Dedifferentiated amniotic fluid mesenchymal stem cell (primary cell): ENCODE measurements around the gene MUSK.

Experiments used
- DNase-seq: peaks from one replicate; pipeline ENCODE4 v3.0.0-alpha.2; 2016; ENCODE audit errors: extremely low spot score

MUSK gene

DNA sequence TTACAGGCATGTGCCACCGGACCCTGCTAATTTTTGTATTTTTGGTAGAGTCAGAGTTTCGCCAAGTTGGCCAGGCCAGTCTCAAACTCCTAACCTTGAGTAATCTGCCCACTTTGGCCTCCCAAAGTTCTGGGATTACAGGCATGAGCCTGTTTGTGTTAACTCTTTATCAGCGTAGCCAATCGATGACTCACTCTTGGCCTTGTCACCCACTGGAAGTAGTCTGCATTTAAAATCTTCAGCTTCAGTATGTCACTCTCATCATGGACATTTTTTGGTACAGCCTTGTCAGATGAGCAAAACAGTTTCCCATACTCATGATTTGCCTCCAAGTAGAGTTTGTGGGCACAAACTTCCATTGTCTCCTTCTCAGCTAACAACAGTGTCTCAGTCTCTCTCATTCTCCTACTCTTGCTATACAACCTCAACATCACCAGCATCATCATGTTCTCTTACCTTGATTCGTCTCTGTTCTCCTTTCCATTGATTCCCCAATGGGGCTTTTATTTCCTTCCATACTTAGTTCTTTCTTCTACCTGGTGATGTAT lies 22.5 kb downstream of the MUSK start:
- DNase-seq: no peak

DNA sequence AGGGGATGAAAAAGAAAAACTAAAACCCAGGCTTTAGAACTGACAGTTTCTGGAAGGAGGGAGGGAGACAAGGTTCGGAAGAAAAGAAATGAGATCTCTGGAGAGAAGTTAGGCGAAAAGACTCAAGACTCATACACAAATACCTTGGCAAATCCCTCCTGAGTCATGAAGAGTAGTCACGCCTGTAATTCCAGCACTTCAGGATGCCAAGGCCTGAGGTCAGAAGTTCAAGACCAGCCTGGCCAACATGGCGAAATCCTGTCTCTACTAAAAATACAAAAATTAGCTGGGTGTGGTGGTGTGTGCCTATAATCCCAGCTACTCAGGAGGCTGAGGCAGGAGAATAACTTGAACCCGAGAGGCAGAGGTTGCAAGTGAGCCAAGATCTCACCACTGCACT lies 27.3 kb downstream of the MUSK start:
- DNase-seq: peak; percentile 69

DNA sequence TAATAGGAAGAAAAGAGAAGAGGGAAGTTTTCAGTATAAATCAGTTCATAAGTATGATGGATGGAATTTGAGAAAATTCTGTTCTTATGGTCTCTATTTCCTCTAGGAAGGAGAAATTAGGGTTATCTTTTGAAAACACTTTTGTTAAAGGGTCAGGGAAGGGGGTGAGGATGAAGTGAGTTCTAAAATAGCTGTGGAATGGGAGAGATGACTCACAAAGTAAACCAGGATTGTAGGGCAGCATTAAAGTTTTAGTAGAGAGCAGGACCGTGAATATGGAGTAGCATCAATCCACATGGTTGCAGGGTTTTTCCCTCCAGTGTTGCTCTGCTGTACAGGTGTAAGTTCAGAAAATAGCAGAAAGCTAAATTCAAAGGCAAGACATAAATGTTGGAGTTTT lies 32.4 kb downstream of the MUSK start:
- no peak for DNase-seq

DNA sequence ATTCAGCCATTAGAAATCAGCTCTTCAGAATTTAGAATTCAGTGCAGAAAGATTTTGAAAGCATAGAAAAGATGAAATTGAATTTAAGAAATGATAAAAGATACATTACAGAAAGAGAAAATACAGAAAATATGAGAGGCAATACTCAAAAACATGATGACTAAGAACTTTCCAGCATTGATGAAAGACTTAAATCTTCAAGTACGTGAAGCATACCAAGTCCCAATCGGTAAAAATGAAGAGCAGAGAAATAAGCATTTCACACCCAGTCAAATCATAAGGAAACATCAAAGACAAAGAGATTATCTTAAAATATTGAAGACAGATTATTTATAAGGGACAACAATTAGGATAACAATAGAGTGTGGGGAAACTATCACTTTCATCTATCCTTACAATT lies 35.1 kb downstream of the MUSK start:
- no peak for DNase-seq

DNA sequence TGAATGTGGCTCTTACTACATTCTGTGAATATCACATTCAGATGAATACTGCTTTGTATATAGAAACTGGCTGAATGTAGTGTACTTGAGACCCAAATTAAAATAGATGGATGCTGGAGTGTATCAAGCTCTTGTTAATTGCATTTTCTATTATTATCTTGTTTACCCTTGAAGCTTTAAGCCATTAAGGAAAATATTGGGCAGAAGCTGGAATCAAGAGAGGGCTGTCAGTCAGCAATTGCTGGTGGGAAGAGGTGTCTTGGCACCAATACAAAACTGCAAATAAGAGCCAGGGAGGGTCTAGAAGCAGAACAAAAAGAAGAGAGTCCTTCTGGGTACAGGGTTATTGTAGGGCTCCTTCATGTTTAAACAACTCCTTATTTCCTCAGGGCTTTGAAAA lies 38.8 kb downstream of the MUSK start:
- DNase-seq: no peak

DNA sequence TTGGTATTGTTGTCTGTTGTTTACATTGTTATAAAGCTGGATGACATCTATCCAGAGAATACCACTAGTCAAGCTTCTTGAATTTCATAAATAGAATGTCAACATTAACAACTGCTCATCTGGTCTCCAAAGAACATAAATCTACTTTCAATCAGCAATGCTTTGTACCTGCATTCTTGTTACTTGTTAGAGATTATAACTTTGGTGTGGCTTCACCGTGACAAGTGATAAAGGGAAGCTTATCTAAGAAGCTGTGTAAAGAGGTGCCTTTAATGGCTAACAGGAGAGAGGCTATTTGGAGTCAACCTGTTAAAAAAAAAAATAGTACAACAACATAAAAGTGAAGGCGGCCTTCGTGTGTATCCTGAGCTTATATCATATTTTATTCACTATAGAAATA lies 41.8 kb downstream of the MUSK start:
- DNase-seq: no peak

DNA sequence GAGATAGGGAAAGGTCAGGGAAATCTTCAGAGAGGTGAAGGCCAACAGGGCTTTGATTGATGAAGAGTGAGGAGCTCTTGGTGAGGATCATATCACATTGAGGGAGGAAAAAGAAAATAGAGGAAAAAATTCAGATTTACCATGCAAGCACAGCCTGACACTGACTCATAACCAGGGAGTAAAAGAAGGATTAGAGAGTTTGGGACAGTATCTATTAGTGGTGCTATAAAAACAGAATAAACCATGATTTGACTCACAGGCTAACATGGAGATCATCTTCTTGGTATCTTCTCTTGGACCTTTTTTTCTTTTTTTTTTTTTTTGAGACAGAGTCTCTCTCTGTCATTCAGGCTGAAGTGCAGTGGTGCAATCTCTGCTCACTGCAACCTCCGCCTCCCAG lies 44.4 kb downstream of the MUSK start:
- DNase-seq: no peak

DNA sequence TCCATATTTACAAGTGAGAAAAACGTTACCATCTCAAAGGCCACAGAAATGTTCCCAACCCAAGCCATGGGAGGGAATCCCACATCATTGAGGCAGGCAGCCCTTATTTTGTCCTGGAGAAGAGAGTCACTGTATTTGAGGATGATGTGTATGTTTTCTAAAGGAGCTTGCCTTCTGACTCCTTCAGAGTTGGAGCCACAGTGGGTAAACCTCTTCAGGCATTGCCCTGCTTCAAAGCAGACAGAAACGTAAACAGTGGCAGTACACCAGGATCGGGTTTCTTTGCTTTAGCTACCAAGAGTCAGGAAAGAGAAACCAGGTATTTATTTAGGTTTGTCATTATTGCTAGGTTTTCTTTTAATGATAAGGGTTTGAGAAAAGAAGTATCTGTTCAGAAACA lies 45.7 kb downstream of the MUSK start:
- no peak for DNase-seq

DNA sequence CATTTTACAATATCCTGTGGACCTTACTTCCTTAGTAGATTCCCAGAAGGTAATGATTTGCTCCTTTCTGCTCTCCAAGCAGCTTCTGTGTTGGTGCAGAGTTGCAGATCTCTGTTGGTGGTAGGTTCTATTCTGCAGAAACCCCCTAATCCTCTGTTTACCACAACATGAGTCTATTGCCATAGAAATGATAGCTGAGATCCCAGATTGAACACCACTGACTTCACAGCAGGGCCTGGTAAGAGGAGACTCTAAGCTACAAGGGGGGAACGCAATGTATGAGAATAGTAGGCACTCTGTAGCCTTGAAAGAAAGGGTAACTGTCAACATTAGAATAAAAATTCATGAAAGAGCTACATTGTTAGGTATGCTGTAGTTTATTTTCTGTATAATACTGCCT lies 59.5 kb downstream of the MUSK start:
- DNase-seq: no peak

DNA sequence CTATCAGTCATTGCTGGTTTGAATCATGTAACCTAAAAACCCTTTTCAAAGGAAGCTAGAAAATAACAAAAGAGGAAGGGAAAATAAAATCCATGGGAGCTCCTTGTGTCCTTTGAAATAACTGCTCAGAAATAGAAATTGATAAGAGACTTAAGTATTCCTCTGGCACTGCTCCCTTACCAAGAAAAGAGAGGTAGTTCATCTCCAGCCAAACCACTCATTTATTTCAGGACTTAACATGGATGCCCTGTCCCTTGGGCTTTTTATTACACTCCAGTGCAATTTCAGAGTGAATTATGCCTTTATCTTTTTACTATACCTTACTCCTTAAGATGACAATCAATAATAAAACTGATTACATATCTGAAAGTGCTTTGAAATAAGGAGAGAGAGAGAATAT lies 61.0 kb downstream of the MUSK start:
- no peak for DNase-seq

DNA sequence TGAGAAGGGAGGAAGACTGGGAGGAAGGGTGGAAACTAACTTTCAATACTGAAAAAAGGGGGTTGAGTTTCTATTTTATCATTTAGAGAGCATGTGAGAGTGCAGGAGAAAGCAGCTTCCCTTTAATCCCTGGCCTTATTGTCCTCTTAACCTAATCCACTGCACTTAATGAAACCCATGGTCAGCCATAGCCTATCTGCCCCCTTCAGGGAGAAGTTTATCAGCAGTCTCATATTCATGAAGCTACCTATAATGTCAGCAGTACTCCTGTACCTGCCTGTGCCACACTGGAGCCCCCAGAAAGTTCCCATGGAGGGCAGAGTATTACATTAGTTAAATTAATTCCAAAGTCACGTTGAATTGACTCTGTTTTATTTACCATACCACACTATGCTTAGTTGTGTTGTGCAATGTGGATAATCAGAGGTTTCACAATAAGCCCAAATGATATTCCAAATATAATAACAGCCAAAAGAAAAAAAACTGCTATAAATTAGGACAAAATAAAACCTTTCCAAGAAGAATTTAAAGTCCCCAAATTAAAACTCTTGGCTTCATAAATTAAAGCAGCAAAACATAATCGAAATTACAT lies 62.9 kb downstream of the MUSK start:
- no peak for DNase-seq

DNA sequence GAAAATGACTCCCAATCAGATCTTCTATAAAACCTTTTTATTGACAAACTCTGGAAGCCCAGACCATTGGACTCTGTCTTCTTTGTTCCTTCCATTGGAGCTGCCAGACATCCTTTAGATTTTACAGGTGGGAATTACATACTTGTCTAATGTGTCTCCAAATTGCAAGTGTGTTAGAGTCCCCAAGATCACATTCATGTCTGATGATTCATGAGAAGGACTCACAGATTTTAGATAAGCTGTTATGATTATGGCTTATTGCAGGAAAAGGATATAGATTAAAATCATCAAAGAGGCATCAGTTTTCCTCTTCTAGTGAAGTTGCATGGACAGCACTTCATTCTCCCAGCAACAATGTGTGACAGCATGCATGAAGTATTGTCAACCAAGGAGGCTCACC lies 70.4 kb downstream of the MUSK start:
- DNase-seq: no peak

DNA sequence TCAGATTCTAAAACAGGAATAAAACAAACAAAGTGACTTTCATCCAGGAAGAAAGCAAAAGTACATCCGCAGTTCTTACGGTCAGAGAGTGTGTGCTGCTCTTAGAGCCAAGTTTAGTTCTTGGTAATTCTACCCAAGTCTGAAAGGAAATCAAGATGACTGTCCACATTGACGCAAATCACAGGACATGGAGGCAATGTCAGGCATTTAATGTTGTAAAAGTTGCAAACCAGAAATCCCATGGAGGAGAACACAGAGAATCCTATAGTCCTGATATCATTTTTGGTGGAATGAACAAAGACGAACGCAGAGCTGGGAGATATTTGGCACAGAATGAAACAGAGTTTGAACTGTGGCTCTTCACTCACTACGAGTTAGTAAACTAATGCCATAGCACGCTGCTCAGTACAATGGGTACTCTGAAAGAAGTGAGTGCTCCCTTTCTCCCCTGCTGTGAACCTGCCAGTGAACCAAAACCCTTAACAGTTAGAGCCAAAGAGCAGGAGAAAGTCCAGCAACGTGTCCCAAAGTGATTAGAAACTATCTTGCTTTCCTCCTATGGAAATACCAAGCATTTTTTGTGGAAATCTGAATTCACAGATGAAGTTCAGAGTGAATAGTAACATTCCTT lies 74.3 kb downstream of the MUSK start:
- peak; percentile 29 for DNase-seq

DNA sequence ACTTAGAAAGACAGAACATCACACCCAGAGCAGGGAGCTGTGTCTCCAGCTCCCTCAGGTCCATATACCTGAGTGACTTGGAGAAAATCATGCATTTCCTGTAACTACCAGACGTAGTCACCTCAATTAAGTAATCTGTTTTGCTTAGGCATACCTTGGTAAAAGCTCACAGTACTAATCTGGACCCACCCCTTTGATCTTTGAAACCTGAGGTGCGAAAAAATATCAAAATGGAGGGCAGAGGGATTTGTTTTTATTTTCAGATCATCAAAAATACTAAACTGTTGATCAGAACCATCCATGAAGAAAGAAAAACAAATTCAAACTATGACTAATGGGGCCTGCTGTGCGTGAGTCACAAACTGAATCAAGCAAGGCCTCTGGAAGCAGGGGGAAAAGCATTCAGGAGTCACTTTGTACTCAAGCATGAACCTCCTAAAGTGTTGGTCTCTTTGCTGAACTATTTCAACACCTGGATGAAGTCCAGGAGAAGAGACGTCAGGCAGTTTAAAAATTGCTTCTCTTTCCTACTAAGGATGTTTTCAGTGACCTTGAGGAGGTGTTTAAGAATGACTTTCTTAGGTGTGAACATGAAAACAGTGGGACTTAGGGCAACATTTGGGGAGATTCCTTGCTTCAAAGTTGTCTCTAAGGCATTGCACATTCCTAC lies 76.3 kb downstream of the MUSK start:
- peak; percentile 92 for DNase-seq

DNA sequence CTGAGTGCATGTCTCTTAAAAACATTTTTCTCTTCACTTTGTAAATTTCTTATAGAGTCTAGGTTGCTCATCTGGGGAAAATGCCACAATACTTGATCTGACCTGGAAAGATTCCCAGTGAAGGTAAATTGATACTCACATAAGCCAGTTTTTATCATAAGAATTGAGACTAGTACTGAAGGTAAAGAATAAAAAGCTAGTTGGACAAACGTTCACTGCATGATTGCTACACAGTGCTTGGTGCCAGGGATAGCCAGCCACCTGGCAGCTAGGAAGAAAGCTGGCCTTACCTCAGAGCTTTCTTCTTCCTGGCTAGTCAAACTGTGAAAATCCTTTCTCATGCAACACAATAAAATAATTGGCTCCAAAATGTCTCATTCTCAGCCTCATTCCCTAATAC lies 77.1 kb downstream of the MUSK start:
- DNase-seq: no peak

DNA sequence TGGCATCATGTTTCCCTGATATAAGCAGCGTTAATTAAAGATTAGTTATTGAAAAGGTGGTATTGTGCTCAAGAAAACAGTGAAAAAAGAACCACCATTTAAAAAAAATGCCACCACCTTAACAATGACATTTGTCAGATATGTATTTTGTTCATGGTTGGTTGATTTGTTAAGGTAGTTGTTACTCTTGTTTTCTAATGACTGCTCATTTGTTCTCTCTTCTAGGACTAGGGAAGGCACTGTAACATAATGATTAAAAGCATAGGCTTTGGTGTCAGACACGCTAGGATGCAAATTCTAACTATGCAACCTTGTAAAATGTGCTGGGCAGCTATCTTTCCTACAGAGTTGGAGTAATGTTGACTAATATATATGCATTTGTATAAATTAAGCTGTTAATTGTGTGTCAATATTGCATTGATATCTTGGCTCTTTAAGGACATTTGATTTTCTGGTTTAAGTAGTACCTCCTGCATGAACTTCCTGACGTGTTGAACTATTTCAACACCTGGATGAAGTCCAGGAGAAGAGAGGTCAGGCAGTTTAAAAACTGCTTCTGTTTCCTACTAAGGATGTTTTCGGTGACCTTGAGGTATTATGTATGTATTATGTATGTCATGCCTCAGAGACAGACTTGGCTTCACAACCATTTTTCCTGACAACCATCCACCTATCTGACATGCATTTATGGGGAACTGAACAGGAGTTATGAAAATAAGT lies 77.8 kb downstream of the MUSK start:
- no peak for DNase-seq

DNA sequence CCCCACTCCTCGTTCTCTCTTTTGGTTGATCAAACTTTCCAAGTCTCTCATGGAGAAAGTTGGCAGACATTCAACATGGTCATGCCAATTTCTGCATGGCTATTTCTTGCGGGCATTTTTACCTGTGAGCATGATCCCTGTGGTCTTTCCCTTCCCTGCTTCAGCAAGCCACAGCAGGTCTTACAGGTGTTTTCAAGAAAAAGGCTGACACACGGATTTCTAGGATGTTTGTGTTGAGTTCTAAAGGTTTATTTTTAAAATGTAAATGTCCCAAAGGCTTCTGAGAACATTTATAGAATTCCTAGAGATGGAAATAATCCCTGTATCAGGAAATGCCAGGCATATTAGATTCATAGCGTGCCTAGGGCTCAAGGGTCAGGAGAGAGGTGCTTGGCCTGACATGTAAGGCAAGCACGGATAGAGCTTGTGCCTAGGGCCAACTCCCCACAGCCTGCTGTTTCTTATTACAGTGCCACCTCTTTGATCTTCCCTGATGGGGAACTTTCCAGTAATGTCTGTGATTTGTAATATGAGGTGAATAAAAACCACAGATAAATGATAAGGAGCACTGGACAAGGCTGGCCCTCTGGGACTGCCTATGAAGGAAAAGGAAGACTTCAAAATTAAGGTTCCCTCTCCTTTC lies 79.8 kb downstream of the MUSK start:
- peak; percentile 34 for DNase-seq

DNA sequence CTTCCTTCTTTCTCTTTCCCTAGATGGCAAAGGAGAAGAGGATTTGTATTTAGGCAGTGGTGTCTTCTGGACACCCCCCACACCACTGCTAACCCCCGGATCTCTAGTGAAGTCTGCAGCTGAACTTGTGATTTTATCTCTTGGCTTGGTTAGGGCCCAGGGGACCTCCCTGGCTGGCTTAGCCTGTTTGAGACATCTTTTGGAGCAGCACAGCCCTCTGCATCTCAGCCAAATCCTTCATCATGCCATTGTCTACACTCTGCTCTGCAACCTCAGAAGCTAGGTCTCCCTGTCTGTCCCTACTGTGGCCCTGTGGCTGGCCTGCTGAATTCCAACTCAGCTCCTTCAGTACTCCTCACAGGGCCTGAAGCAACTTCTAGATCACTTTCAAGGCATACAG lies 81.7 kb downstream of the MUSK start:
- no peak for DNase-seq

DNA sequence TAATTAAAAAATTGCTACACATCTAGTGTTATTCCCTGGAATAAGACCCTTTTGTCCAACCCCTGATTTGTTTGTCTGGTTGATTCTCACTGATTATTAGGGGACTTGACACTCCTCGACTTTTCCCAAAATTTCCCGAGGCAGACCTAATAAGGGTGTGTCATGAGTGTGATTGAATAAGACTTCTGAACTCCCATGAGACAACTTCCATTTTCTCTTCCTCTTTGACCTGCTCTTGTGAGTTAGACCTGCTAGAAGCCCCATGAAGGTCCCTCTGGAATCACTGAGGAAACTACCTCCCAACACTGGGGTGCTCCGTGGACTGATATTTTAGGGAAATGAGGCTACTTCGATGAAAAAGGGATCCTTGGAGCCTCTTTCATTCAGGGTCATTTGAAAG lies 83.4 kb downstream of the MUSK start:
- DNase-seq: no peak

DNA sequence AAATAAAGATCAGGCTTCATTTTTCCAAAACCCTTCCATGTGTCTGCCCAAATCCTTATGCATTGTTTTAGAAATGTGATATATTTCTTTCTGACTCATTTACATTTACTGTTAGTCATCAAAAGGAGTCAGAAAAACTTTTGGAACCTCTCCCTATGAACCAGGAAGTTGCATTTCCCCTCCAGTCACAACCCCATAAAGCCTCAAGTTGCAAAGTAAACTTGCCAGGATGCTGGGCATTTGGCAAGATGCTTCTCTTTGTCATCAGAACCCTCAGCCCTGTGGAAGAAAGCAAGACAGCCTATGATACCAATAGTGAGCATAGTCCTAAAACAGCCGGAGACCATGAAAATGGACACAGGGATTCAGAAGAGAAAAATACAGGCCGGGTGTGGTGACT lies 84.2 kb downstream of the MUSK start:
- DNase-seq: peak; percentile 94

DNA sequence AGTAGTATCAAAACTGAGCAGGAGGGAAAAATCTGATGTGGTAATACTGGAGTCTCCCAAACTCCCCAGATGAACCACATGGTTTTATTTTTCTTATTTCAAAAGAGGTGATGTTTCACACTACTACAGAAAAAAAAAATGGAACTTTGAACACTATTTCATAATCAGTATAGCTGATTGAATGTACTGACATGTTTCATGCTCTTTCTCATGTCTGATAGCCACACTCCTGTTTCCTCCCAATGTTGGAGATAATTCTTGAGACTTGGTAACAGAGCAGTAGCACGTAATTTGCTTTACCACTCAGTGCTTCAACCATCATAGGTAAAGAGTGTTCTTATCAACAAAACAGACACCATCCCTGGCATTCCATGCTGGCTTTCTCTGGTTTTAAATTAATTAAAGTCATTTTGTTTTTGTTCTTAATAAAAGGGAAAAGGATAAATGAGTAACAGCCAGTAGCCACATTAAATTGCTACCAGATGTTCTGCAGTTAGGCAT lies 85.2 kb downstream of the MUSK start:
- DNase-seq: no peak

DNA sequence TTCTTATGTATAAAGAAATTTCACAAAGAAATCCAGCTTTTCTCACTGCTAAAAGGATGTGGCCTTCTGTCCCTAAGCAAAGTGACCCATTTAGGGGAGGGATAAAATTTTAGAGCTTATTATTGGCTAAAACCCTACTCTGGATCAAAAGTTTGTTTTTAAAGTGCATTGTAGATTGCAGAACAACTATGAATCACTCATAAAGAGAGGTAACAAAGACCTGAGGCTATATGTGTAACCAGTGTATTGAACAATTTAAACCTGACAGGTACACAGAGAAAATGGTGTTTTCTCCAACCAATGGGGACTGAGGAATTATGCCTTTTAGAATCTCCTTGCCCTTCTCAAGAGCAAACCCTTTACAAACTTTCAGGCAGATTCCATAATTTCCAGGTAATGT lies 86.6 kb downstream of the MUSK start:
- DNase-seq: no peak
